LNCaP clone FGC (cell line): Measurements from ENCODE around the gene SORD.
"Not testable (repeated sequence)": the region's sequence is repeated elsewhere in the genome, so short reads cannot be mapped to it uniquely, and the experiment has no call there.

Experiments
- DNase-seq: peaks from one replicate; pipeline ENCODE4 v3.0.0-alpha.2; 2011; ENCODE audit warnings: low read depth
- H3K4me3 ChIP-seq: 2 replicates; pipeline ENCODE4 v1.5.1; 2011; ENCODE audit warnings: mild to moderate bottlenecking, low read depth, low read length, control low read depth
- CTCF ChIP-seq: IDR thresholded peaks from 2 replicates; pipeline ENCODE4 v1.5.1; 2012; ENCODE audit warnings: mild to moderate bottlenecking; ENCODE audit not compliant: control insufficient read depth, insufficient read depth; ENCODE audit errors: extremely low read depth

The SORD gene

GRCh38 chr15:45009046-45009445, 13.9 kb upstream of the SORD start:
- no peak for DNase-seq
- no peak overlapping the region for H3K4me3 ChIP-seq
- no peak for TF ChIP-seq CTCF

GRCh38 chr15:45015114-45015513, 7.9 kb upstream of the SORD start:
- H3K4me3 ChIP-seq, DNase-seq: not testable (repeated sequence)

GRCh38 chr15:45020222-45020900, 2.6 kb upstream of the SORD start:
- not testable (repeated sequence) for DNase-seq, H3K4me3 ChIP-seq

- not testable (repeated sequence) for H3K4me3 ChIP-seq, DNase-seq
Measured at GRCh38 chr15:45020901-45021259, 2.1 kb upstream of the SORD start.

- H3K4me3 ChIP-seq, result no peak overlapping the region
- TF ChIP-seq CTCF, result no peak
- DNase-seq, result no peak
Measured at GRCh38 chr15:45021348-45021747, 1.6 kb upstream of the SORD start.

GRCh38 chr15:45023659-45024225, 747 bp downstream of the SORD start:
- TF ChIP-seq CTCF, result no peak
- DNase-seq, result no peak

GRCh38 chr15:45024649-45025048, 1.7 kb downstream of the SORD start:
- DNase-seq, result peak; percentile 60
- H3K4me3 ChIP-seq, result peak overlapping the region; percentile 49

More at GRCh38 chr15:45023659-45024225, 747 bp downstream of the SORD start:
- H3K4me3 ChIP-seq, result peak overlapping the region; percentile 72

- peak overlapping the region; percentile 49 for H3K4me3 ChIP-seq
- DNase-seq, result not testable (repeated sequence)
Measured at GRCh38 chr15:45025627-45026026, 2.6 kb downstream of the SORD start.

GRCh38 chr15:45026651-45027190, 3.7 kb downstream of the SORD start:
- no peak for TF ChIP-seq CTCF
- no peak overlapping the region for H3K4me3 ChIP-seq
- no peak for DNase-seq
